ENCODE measurements around the gene RFX1.

DNA sequence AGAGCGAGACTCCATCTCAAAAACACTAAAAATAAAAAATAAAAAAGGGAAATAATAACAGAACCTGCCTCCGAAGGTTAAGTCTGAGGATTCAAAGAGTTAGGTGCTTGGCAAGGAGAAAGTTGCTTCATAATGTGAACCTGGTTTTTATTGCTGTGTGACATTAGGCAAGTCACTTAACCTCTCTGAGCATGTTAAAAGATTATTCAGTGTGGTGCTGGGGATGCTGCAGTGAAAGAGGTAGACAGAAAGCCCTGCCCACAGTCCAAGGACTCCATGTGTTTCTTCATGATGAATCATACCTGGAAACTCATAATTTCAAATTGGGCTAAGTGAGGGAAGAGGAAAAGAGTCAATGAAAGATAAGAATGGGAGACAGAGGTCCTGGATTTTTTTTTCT is 27.8 kb upstream of the RFX1 start:
- no peak for TF ChIP-seq POLR2A (IDR thresholded peaks at IDR 0.05)
- TF ChIP-seq, protein P1, sequence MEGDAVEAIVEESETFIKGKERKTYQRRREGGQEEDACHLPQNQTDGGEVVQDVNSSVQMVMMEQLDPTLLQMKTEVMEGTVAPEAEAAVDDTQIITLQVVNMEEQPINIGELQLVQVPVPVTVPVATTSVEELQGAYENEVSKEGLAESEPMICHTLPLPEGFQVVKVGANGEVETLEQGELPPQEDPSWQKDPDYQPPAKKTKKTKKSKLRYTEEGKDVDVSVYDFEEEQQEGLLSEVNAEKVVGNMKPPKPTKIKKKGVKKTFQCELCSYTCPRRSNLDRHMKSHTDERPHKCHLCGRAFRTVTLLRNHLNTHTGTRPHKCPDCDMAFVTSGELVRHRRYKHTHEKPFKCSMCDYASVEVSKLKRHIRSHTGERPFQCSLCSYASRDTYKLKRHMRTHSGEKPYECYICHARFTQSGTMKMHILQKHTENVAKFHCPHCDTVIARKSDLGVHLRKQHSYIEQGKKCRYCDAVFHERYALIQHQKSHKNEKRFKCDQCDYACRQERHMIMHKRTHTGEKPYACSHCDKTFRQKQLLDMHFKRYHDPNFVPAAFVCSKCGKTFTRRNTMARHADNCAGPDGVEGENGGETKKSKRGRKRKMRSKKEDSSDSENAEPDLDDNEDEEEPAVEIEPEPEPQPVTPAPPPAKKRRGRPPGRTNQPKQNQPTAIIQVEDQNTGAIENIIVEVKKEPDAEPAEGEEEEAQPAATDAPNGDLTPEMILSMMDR (IDR thresholded peaks at IDR 0.05) = no peak
